Hepatocyte (in vitro differentiated cells): ENCODE measurements around the gene EPS8L3.

Experiments
- EZH2 ChIP-seq: fragments of 200-600 bp; sonication (generic); IDR thresholded peaks from 2 replicates; pipeline ENCODE4 v1.6.1; 2016; ENCODE audit warnings: antibody characterized with exemption, mild to moderate bottlenecking, borderline replicate concordance
- EZH2phosphoT487 ChIP-seq: fragments of 200-600 bp; sonication (generic); IDR thresholded peaks from one replicate; pipeline ENCODE4 v1.6.1; 2018; ENCODE audit warnings: antibody characterized with exemption, mild to moderate bottlenecking, low read depth, moderate library complexity; ENCODE audit not compliant: unreplicated experiment, severe bottlenecking
- TF ChIP-seq, protein P1 (sequence below): fragments of 200-600 bp; sonication (generic); IDR thresholded peaks from 2 replicates; pipeline ENCODE4 v1.5.1; 2016; ENCODE audit warnings: antibody characterized with exemption, mild to moderate bottlenecking; ENCODE audit not compliant: poor library complexity

DNA sequence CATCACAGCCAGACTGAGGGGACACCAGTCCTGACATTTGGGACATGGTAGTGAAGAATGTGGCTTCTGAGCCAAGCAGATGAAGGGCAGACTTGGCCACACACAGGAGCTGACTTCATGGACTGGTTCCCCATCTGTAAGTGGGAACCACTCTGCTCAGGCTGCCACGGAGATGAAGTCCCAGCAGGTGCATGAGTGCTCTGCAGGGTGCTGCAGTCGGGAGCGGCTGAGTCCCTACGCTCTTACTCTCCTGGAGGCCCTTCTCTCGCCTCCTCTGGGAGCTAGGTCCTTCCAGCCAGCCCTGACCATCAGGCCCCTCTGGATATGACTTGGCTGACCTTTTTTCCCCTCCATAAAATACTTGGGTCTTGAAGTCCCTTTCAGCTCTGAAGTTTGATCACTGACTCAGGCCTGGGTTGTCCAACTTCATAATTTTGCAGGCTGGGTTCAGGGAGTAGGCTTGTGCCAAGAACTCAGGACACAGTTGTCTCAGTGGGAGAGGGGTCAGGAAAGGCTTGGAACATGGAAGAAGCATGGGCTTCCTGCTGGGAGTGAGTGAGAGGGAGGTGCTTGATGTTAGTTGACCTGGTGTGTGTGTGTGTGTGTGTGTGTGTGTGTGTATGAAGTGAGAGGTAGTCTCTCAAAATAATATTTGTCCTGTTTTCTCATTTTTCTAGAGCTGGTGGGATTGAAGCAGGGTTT, 21.0 kb upstream of the EPS8L3 start:
- TF ChIP-seq, protein P1, sequence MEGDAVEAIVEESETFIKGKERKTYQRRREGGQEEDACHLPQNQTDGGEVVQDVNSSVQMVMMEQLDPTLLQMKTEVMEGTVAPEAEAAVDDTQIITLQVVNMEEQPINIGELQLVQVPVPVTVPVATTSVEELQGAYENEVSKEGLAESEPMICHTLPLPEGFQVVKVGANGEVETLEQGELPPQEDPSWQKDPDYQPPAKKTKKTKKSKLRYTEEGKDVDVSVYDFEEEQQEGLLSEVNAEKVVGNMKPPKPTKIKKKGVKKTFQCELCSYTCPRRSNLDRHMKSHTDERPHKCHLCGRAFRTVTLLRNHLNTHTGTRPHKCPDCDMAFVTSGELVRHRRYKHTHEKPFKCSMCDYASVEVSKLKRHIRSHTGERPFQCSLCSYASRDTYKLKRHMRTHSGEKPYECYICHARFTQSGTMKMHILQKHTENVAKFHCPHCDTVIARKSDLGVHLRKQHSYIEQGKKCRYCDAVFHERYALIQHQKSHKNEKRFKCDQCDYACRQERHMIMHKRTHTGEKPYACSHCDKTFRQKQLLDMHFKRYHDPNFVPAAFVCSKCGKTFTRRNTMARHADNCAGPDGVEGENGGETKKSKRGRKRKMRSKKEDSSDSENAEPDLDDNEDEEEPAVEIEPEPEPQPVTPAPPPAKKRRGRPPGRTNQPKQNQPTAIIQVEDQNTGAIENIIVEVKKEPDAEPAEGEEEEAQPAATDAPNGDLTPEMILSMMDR = no peak
- TF ChIP-seq EZH2 = no peak
- TF ChIP-seq EZH2phosphoT487 = no peak
